A549 (cell line): Measurements from ENCODE around the gene ARF1. TPM values are rescaled to one million over a fixed set of nuclear protein-coding genes. Genes with fewer than 3 reads are reported as not detected.

Experiments
- ATAC-seq, 2 experiments: fragments of 200-7000 bp in 1 of 2; fragments of >200 bp in 1 of 2; cut with Nextera tagmentation in 1 of 2; cut with Tn5 transposase in 1 of 2; 3 replicates each; pipeline versions ENCODE4 v1.8.0 to v1.9.1; 2018 to 2020; ENCODE audit warnings: mild to moderate bottlenecking in 1 of 2, moderate library complexity in 1 of 2
- CTCF ChIA-PET: fragments of 300-600 bp; sonication (Branson Sonifier 250); formaldehyde crosslinking; extraction: SDS; loops from one replicate; lab custom pipeline; 2021; ENCODE audit warnings: antibody characterized with exemption, inconsistent platforms; lab: Yijun Ruan, JAX
- POLR2A ChIA-PET: fragments of 350-600 bp; formaldehyde crosslinking; extraction: SDS; loops from one replicate; lab custom pipeline; 2021; ENCODE audit warnings: antibody characterized with exemption, inconsistent platforms; lab: Yijun Ruan, JAX
- DNase-seq, 2 experiments: peaks; one replicate each; pipeline versions ENCODE4 v3.0.0 to v3.0.0-alpha.2; 2011 to 2016; ENCODE audit warnings: low read depth in 1 of 2, low spot score in 1 of 2
- FAIRE-seq: peaks from 2 replicates; lab custom pipeline; 2011; peaks lifted over from hg19 to GRCh38; lab: Jason Lieb, UNC
- H3K27ac ChIP-seq, 2 experiments: fragments of >200 bp; sonication (Bioruptor Twin); formaldehyde crosslinking; 3 replicates each; pipeline ENCODE4 v1.5.1; 2016 to 2017
- H3K4me1 ChIP-seq: fragments of >200 bp; sonication (Bioruptor Twin); formaldehyde crosslinking; 3 replicates; pipeline ENCODE4 v1.6.1; 2016
- H3K4me2 ChIP-seq: fragments of >200 bp; sonication (Bioruptor Twin); formaldehyde crosslinking; 3 replicates; pipeline ENCODE4 v1.6.1; 2016
- H3K4me3 ChIP-seq: fragments of >200 bp; sonication (Bioruptor Twin); formaldehyde crosslinking; 3 replicates; pipeline ENCODE4 v1.5.1; 2016
- H3K9me3 ChIP-seq: fragments of >200 bp; sonication (Bioruptor Twin); formaldehyde crosslinking; 3 replicates; pipeline ENCODE4 v1.6.1; 2016
- BCL3 ChIP-seq: fragments of >200 bp; sonication (Bioruptor Twin); formaldehyde crosslinking; IDR thresholded peaks from 3 replicates; pipeline ENCODE4 v1.6.1; 2016
- CHD4 ChIP-seq: fragments of 200-600 bp; sonication (generic); IDR thresholded peaks from 2 replicates; pipeline ENCODE4 v1.6.1; 2016; ENCODE audit warnings: antibody characterized with exemption, mild to moderate bottlenecking, borderline replicate concordance
- CTCF ChIP-seq: fragments of >200 bp; sonication (Bioruptor Twin); formaldehyde crosslinking; IDR thresholded peaks from 3 replicates; pipeline ENCODE4 v1.5.1; 2016
- ELK1 ChIP-seq: fragments of 150-350 bp; IDR thresholded peaks from 2 replicates; pipeline ENCODE4 v1.6.1; 2014; ENCODE audit warnings: low read depth, mild to moderate bottlenecking, low read length
- FOSB ChIP-seq: fragments of 250-450 bp; sonication (Bioruptor Pico); IDR thresholded peaks from 2 replicates; pipeline ENCODE4 v1.5.0; 2020; ENCODE audit warnings: mild to moderate bottlenecking, moderate library complexity
- HES2 ChIP-seq: fragments of >200 bp; sonication (Bioruptor Twin); formaldehyde crosslinking; IDR thresholded peaks from 2 replicates; pipeline ENCODE4 v1.6.1; 2016
- HMGXB4 ChIP-seq: fragments of 250-450 bp; sonication (Bioruptor Pico); IDR thresholded peaks from 2 replicates; pipeline ENCODE4 v1.5.0; 2021; ENCODE audit warnings: mild to moderate bottlenecking, moderate library complexity, borderline replicate concordance
- HOXA7 ChIP-seq: fragments of 250-450 bp; sonication (Bioruptor Pico); IDR thresholded peaks from 2 replicates; pipeline ENCODE4 v1.5.0; 2020; ENCODE audit warnings: mild to moderate bottlenecking, moderate library complexity
- JUNB ChIP-seq: fragments of >200 bp; sonication (Bioruptor Twin); formaldehyde crosslinking; IDR thresholded peaks from 2 replicates; pipeline ENCODE4 v1.6.1; 2016
- KDM1A ChIP-seq: fragments of 200-600 bp; sonication (generic); IDR thresholded peaks from 2 replicates; pipeline ENCODE4 v1.6.1; 2016; ENCODE audit warnings: low read depth, mild to moderate bottlenecking
- MAFK ChIP-seq: fragments of 450-650 bp; IDR thresholded peaks from 2 replicates; pipeline ENCODE4 v1.6.1; 2014; ENCODE audit not compliant: partially characterized antibody
- MAX ChIP-seq: IDR thresholded peaks from 2 replicates; pipeline ENCODE4 v1.6.1; 2012
- NPAS2 ChIP-seq: fragments of 250-450 bp; sonication (Bioruptor Pico); IDR thresholded peaks from 2 replicates; pipeline ENCODE4 v1.8.0; 2022; ENCODE audit warnings: mild to moderate bottlenecking, moderate library complexity, borderline replicate concordance
- POLR2AphosphoS2 ChIP-seq: conservative IDR thresholded peaks from 2 replicates; pipeline ENCODE4 v1.6.1; 2012; ENCODE audit warnings: low read length, improper control_type of control experiment, inconsistent platforms
- RARB ChIP-seq: fragments of 250-450 bp; sonication (Bioruptor Pico); IDR thresholded peaks from 2 replicates; pipeline ENCODE4 v1.8.0; 2021; ENCODE audit warnings: mild to moderate bottlenecking, moderate library complexity
- SREBF2 ChIP-seq: fragments of 450-650 bp; IDR thresholded peaks from 2 replicates; pipeline ENCODE4 v1.6.1; 2014; ENCODE audit warnings: mild to moderate bottlenecking, moderate library complexity
- TP53 ChIP-seq: fragments of 250-450 bp; sonication (Bioruptor Pico); IDR thresholded peaks from 2 replicates; pipeline ENCODE4 v1.5.0; 2021; ENCODE audit warnings: mild to moderate bottlenecking, moderate library complexity
- ZNF302 ChIP-seq: fragments of 250-450 bp; sonication (Bioruptor Pico); IDR thresholded peaks from 2 replicates; pipeline ENCODE4 v1.9.0; 2021; ENCODE audit warnings: inconsistent platforms, mild to moderate bottlenecking, moderate library complexity
- WGBS: methylation state at CpG from one replicate; pipeline ENCODE4 v1.1.6; 2017; ENCODE audit errors: missing lambda C conversion rate; 5-methylcytosine and 5-hydroxymethylcytosine counted together
- polyA plus RNA-seq, 4 experiments: library from polyadenylated mRNA; depleted of rRNA in 3 of 4; stranded (reverse); fragments of >200 nt; fragmentation: RNase III in 1 of 4; extraction: RNeasy Plus Mini Kit Qiagen cat#74134 plus additional on column Dnase treatment in 1 of 4; gene quantifications; 2 replicates in 3 of 4; 3 replicates in 1 of 4; pipeline ENCODE4 v1.2.3, GENCODE V29; 2011 to 2017

Gene ARF1
- polyA plus RNA-seq, 2 of the 4 experiments (the other 2 are of a cell fraction), result 297 to 376 TPM

GRCh38 chr1:228077565-228078330 is 4.8 kb upstream of the ARF1 start:
- ChIA-PET POLR2A (no interaction called here), CTCF (interaction anchor here (0.6 to 2.8 kb wide), 9 partner anchors 17 to 1745 kb away, joined by 3 to 13 read pairs (median 3); no protein-coding TSS in a partner anchor)
- FAIRE-seq, result no peak
- no peak overlapping the region for H3K27ac ChIP-seq
- no peak overlapping the region for H3K4me2 ChIP-seq
- H3K4me3 ChIP-seq, result no peak overlapping the region
- ATAC-seq, result no peak
- H3K4me1 ChIP-seq, result peaks cover 6% of the 10 kb centered on the region; the same call in 1 of the 3 replicates
- no peaks in the 10 kb centered on the region for H3K9me3 ChIP-seq
- WGBS, result 78% methylated on average over 9 of the region's 10 CpGs
- no peak for DNase-seq
- TF ChIP-seq NPAS2 (CRISPR knock-in tag) (no peak), HMGXB4 (CRISPR knock-in tag) (no peak), CHD4 (no peak), HES2 (no peak), JUNB (no peak), ZNF302 (CRISPR knock-in tag) (no peak), SREBF2 (no peak), POLR2AphosphoS2 (no peak), TP53 (CRISPR knock-in tag) (no peak), HOXA7 (CRISPR knock-in tag) (no peak), KDM1A (no peak), BCL3 (no peak), CTCF (no peak), FOSB (CRISPR knock-in tag) (no peak), RARB (CRISPR knock-in tag) (no peak)

GRCh38 chr1:228079013-228079412 is 3.5 kb upstream of the ARF1 start:
- H3K4me1 ChIP-seq, result peaks cover 6% of the 10 kb centered on the region; the same call in 1 of the 3 replicates
- no peak overlapping the region for H3K4me2 ChIP-seq
- H3K9me3 ChIP-seq, result no peaks in the 10 kb centered on the region
- ChIA-PET POLR2A (no interaction called here), CTCF (interaction anchor here (1.1 to 2.8 kb wide), 4 partner anchors 18 to 80 kb away, joined by 3 to 13 read pairs (median 4); no protein-coding TSS in a partner anchor)
- WGBS, result 96% methylated on average over 7 of the region's 7 CpGs
- H3K4me3 ChIP-seq, result no peak overlapping the region
- TF ChIP-seq MAFK (no peak), ELK1 (no peak), MAX (no peak)
- ATAC-seq (no peak), FAIRE-seq (no peak), DNase-seq (no peak)
- no peak overlapping the region for H3K27ac ChIP-seq
